BLaER1 treated with 17β-estradiol and CSF1 and Interleukin-3, amounts not matched to agents 10 nM and 100 nM (cell line): Measurements from ENCODE around the gene RPH3AL.

Experiments used
- H3K27ac ChIP-seq, 11 experiments: shearing (Covaris generic); formaldehyde crosslinking; 2 replicates each; pipeline ENCODE4 v1.8.1; 2022
- H3K27me3 ChIP-seq, 11 experiments: shearing (Covaris generic); formaldehyde crosslinking; 2 replicates each; pipeline ENCODE4 v1.8.1; 2022
- H3K36me3 ChIP-seq, 11 experiments: shearing (Covaris generic); formaldehyde crosslinking; 2 replicates each; pipeline ENCODE4 v1.8.1; 2022
- H3K4me1 ChIP-seq, 10 experiments: shearing (Covaris generic); formaldehyde crosslinking; 2 replicates each; pipeline ENCODE4 v1.8.1; 2022
- H3K4me2 ChIP-seq, 11 experiments: shearing (Covaris generic); formaldehyde crosslinking; 2 replicates each; pipeline ENCODE4 v1.8.1; 2022
- H3K4me3 ChIP-seq, 10 experiments: shearing (Covaris generic); formaldehyde crosslinking; 2 replicates each; pipeline ENCODE4 v1.8.1; 2022
- H3K9ac ChIP-seq, 11 experiments: shearing (Covaris generic); formaldehyde crosslinking; 2 replicates each; pipeline ENCODE4 v1.8.1; 2022
- H3K9me3 ChIP-seq, 11 experiments: shearing (Covaris generic); formaldehyde crosslinking; replicated peaks in 1 of 11; 2 replicates each; pipeline ENCODE4 v1.8.1; 2022
- H4K20me1 ChIP-seq, 11 experiments: shearing (Covaris generic); formaldehyde crosslinking; 2 replicates each; pipeline ENCODE4 v1.8.1; 2022
- Cebpa-rat ChIP-seq, 11 experiments: shearing (Covaris generic); IDR thresholded peaks; 2 replicates each; pipeline ENCODE4 v1.8.1; 2022

The RPH3AL gene

GRCh38 chr17:360092-360750, 7.6 kb upstream of the RPH3AL start:
- H3K4me1 ChIP-seq, result peaks cover 36 to 48% (median 41%) of the 10 kb centered on the region in 10 experiments
- H3K9me3 ChIP-seq, result peaks cover 2 to 30% (median 26%) of the 10 kb centered on the region in 11 experiments; a peak in 18 of 22 replicates
- H3K4me2 ChIP-seq, result no peak overlapping the region
- H3K27ac ChIP-seq, result no peak overlapping the region
- H3K36me3 ChIP-seq, result no peaks in the 10 kb centered on the region
- H3K9ac ChIP-seq, result no peak overlapping the region
- peaks cover 0 to 17% (median 5%) of the 10 kb centered on the region in 11 experiments; a peak in 9 of 22 replicates for H3K27me3 ChIP-seq
- no peak overlapping the region for H3K4me3 ChIP-seq
- H4K20me1 ChIP-seq, result peaks cover 0 to 15% (median 0%) of the 10 kb centered on the region in 11 experiments; a peak in 5 of 22 replicates
- TF ChIP-seq Cebpa-rat (IDR thresholded peaks at IDR 0.05), result no peak

DNA sequence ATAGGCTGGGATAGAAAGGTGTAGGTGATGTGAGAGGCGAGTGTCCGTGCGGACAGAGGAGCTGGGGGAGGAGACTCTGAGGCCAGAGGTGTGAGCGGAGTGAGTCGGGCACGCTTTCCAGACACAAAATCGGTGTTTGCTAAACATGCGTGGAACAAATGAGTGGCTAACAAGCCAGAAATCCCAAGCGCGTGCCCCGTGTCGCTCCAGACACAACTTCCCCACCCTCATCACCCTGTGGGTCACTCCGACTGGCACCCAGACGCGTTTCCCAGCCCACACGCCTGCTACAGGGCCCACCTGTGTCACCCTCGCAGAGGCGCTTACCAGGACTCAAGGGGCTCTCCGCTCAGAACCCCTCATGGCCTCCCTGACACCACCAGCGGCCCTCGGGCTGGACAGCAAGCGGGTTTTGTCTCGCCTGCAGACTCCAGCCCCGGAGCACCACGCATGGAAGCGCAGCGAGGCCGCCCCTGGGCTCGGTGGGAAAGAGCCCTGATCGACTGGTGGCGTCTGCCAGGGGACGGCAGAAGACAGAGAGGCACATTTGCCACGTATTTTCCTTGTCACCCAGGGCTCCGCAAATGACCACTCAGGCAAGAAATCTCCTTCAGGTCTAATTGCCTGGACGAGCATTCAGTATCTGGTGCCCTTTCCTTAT, 6.0 kb upstream of the RPH3AL start:
- no peaks in the 10 kb centered on the region for H3K36me3 ChIP-seq
- TF ChIP-seq Cebpa-rat (IDR thresholded peaks at IDR 0.05), result no peak
- H3K27me3 ChIP-seq, result peaks cover 0 to 17% (median 5%) of the 10 kb centered on the region in 11 experiments; a peak in 8 of 22 replicates
- no peak overlapping the region for H3K4me3 ChIP-seq
- peaks cover 6 to 37% (median 33%) of the 10 kb centered on the region in 11 experiments; a peak in 18 of 22 replicates for H3K9me3 ChIP-seq
- no peak overlapping the region for H3K27ac ChIP-seq
- peaks cover 23 to 46% (median 38%) of the 10 kb centered on the region in 10 experiments for H3K4me1 ChIP-seq
- H3K9ac ChIP-seq, result no peak overlapping the region
- H4K20me1 ChIP-seq, result 0 out of 22 replicates have a peak, but pooled peaks cover 0 to 5% (median 0%) of the 10 kb centered on the region in 11 experiments
- peak overlapping the region in 7 of 11 experiments; percentile 51 to 84 (median 78); a peak in 12 of 22 replicates for H3K4me2 ChIP-seq

DNA sequence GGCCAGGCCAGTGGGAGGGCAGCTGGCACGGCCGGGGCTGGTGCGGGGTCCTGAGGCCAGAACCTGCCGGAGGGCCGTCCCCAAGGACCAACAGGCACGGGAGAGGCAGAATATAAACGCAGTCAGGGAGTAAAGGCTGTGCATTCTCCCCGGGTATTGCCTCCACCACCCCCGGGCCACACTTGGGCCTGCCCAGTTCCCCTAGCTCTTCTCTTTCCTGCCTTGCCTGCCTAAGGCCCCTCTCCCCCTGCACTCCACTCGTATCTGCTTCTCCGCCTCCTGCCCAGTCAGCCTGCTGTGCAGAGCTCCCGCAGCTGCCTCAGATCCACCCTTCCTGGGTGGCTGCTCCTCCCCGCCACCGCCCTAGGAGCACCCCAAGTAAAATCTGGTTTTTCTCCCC, 5.0 kb upstream of the RPH3AL start:
- peak overlapping the region in 10 of 11 experiments; percentile 23 to 60 (median 41); a peak in 18 of 22 replicates for H3K9ac ChIP-seq
- peak overlapping the region; percentile 51 to 84 (median 71) for H3K4me2 ChIP-seq
- peaks cover 27 to 49% (median 42%) of the 10 kb centered on the region in 10 experiments for H3K4me1 ChIP-seq
- no peaks in the 10 kb centered on the region for H3K36me3 ChIP-seq
- no peak overlapping the region for H3K4me3 ChIP-seq
- H3K27me3 ChIP-seq, result peaks cover 0 to 17% (median 3%) of the 10 kb centered on the region in 11 experiments; a peak in 8 of 22 replicates
- H3K27ac ChIP-seq, result peak overlapping the region in 4 of 11 experiments; percentile 5 to 43 (median 23); a peak in 3 of 22 replicates
- H4K20me1 ChIP-seq, result 0 out of 22 replicates have a peak, but pooled peaks cover 0 to 5% (median 0%) of the 10 kb centered on the region in 11 experiments
- H3K9me3 ChIP-seq, result peaks cover 6 to 30% (median 27%) of the 10 kb centered on the region in 11 experiments; a peak in 18 of 22 replicates
- TF ChIP-seq Cebpa-rat (IDR thresholded peaks at IDR 0.05), result no peak

- Histone ChIP-seq H3K36me3 (no peaks in the 10 kb centered on the region), H3K4me2 (peak overlapping the region in 10 of 11 experiments; percentile 51 to 84 (median 72); a peak in 20 of 22 replicates), H3K9me3 (peaks cover 6 to 26% (median 23%) of the 10 kb centered on the region in 11 experiments; a peak in 18 of 22 replicates), H3K27ac (no peak overlapping the region), H3K27me3 (peaks cover 0 to 17% (median 0%) of the 10 kb centered on the region in 11 experiments; a peak in 6 of 22 replicates), H3K4me3 (no peak overlapping the region), H4K20me1 (0 out of 22 replicates have a peak, but pooled peaks cover 0 to 5% (median 0%) of the 10 kb centered on the region in 11 experiments), H3K4me1 (peaks cover 33 to 55% (median 49%) of the 10 kb centered on the region in 10 experiments), H3K9ac (peak overlapping the region in 3 of 11 experiments; percentile 23 to 60 (median 55); a peak in 5 of 22 replicates)
- no peak for TF ChIP-seq Cebpa-rat (IDR thresholded peaks at IDR 0.05)
Measured at GRCh38 chr17:356671-357434, 4.2 kb upstream of the RPH3AL start.

- Histone ChIP-seq H3K36me3 (no peaks in the 10 kb centered on the region), H3K9me3 (peaks cover 6 to 26% (median 23%) of the 10 kb centered on the region in 11 experiments; a peak in 18 of 22 replicates), H3K27ac (no peak overlapping the region), H3K4me3 (no peak overlapping the region), H3K9ac (no peak overlapping the region), H3K4me1 (peaks cover 53 to 75% (median 68%) of the 10 kb centered on the region in 10 experiments), H4K20me1 (0 out of 22 replicates have a peak, but pooled peaks cover 0 to 5% (median 0%) of the 10 kb centered on the region in 11 experiments), H3K4me2 (peak overlapping the region in 7 of 11 experiments; percentile 0 to 36 (median 7); a peak in 5 of 22 replicates), H3K27me3 (peaks cover 0 to 12% (median 0%) of the 10 kb centered on the region in 11 experiments; a peak in 6 of 22 replicates)
- no peak for TF ChIP-seq Cebpa-rat (IDR thresholded peaks at IDR 0.05)
Measured at GRCh38 chr17:354651-355556, 2.3 kb upstream of the RPH3AL start.

GRCh38 chr17:353838-354234, 1.2 kb upstream of the RPH3AL start:
- Histone ChIP-seq H4K20me1 (0 out of 22 replicates have a peak, but pooled peaks cover 0 to 4% (median 0%) of the 10 kb centered on the region in 11 experiments), H3K36me3 (no peaks in the 10 kb centered on the region), H3K9ac (no peak overlapping the region), H3K4me2 (peak overlapping the region; percentile 65 to 87 (median 81); a peak in 17 of 22 replicates), H3K9me3 (peaks cover 6 to 26% (median 23%) of the 10 kb centered on the region in 11 experiments; a peak in 18 of 22 replicates), H3K4me1 (peaks cover 63 to 85% (median 79%) of the 10 kb centered on the region in 10 experiments), H3K27me3 (peaks cover 0 to 7% (median 0%) of the 10 kb centered on the region in 11 experiments; a peak in 5 of 22 replicates), H3K27ac (0 out of 22 replicates have a peak overlapping the region, but pooled peaks of 1 of the 11 experiments have one; percentile 86), H3K4me3 (no peak overlapping the region)
- TF ChIP-seq Cebpa-rat (IDR thresholded peaks at IDR 0.05), result no peak

DNA sequence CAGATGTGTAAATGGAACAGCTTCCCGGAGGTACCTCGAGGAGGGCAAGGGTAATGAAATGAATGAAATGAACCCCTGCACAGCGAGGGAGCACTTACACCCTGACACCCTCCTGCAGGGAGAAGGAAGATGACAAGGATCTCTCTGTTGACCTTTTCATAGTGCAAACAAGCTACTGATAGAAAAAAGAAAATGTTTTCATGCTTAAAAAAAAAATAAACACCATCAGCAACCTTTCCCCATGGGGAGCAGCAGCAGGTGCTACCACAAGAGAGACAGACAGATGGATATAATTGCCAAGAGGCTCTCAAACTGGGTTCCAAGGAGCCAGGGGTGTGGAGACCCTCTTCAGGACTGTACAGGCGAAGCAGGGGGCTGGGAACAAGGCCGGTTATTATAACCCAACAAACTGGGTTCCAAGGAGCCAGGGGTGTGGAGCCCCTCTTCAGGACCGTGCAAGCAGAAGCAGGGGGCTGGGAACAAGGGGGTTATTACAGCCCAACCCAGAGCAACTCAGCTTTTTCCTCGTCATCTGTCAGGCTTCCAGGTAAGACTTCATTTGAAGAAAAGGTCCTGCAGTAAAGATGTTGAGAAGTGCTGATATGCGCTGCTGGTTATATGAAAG, 718 bp upstream of the RPH3AL start:
- peak overlapping the region in 10 of 11 experiments; percentile 71 to 86 (median 80); a peak in 19 of 22 replicates for H3K27ac ChIP-seq
- peak overlapping the region in 10 of 11 experiments; percentile 5 to 73 (median 55); a peak in 14 of 22 replicates for H3K9ac ChIP-seq
- peak overlapping the region in 1 of 10 experiments; percentile 12; a peak in 1 of 20 replicates for H3K4me3 ChIP-seq
- peaks cover 0 to 4% (median 0%) of the 10 kb centered on the region in 11 experiments; a peak in 3 of 22 replicates for H3K27me3 ChIP-seq
- no peaks in the 10 kb centered on the region for H3K36me3 ChIP-seq
- peaks cover 6 to 26% (median 23%) of the 10 kb centered on the region in 11 experiments; a peak in 18 of 22 replicates for H3K9me3 ChIP-seq
- H3K4me2 ChIP-seq, result peak overlapping the region; percentile 65 to 87 (median 81)
- no peak for TF ChIP-seq Cebpa-rat (IDR thresholded peaks at IDR 0.05)
- H3K4me1 ChIP-seq, result peaks cover 69 to 85% (median 81%) of the 10 kb centered on the region in 10 experiments
- H4K20me1 ChIP-seq, result no peaks in the 10 kb centered on the region
